OCI-LY7 (cell line): ENCODE data around the gene YWHAQ. TPM values are rescaled to one million over a fixed set of nuclear protein-coding genes. Genes with fewer than 3 reads are reported as not detected.

Experiments
- BruUV-seq: library from RNA; stranded (reverse); fragments of 400-500 nt; replicated peaks from 2 replicates; lab custom pipeline; 2021; lab: Mats Ljungman, UMichigan
- CTCF ChIA-PET: fragments of 300-600 bp; sonication (Branson Sonifier 250); formaldehyde crosslinking; loops from one replicate; lab custom pipeline; 2022; ENCODE audit warnings: antibody characterized with exemption; ENCODE audit not compliant: unreplicated experiment; lab: Charles Lee
- POLR2A ChIA-PET: fragments of 300-600 bp; sonication (Branson Sonifier 250); formaldehyde crosslinking; loops from one replicate; lab custom pipeline; 2022; ENCODE audit warnings: antibody characterized with exemption; lab: Charles Lee
- DNase-seq: peaks from one replicate; pipeline ENCODE4 v3.0.0-alpha.2; 2015; ENCODE audit warnings: low spot score
- H2AFZ ChIP-seq: fragments of 200-600 bp; sonication (generic), shearing (Covaris generic); 2 replicates; pipeline ENCODE4 v1.6.1; 2014; ENCODE audit warnings: mild to moderate bottlenecking, antibody characterized with exemption, low read length, moderate library complexity
- H3K27ac ChIP-seq: fragments of 200-600 bp; sonication (generic); 2 replicates; pipeline ENCODE4 v1.5.1; 2014; ENCODE audit warnings: mixed run types, low read depth, mild to moderate bottlenecking, moderate library complexity, low read length, inconsistent platforms; ENCODE audit not compliant: poor library complexity, severe bottlenecking
- H3K36me3 ChIP-seq: fragments of 200-600 bp; sonication (generic); 2 replicates; pipeline ENCODE4 v1.6.1; 2014; ENCODE audit warnings: mild to moderate bottlenecking, antibody characterized with exemption, low read length, moderate library complexity, mixed read lengths; ENCODE audit not compliant: insufficient read depth
- H3K4me1 ChIP-seq: fragments of 200-600 bp; sonication (generic); 2 replicates; pipeline ENCODE4 v1.5.1; 2014; ENCODE audit warnings: mild to moderate bottlenecking, low read length; ENCODE audit not compliant: insufficient read depth, poor library complexity, severe bottlenecking
- H3K4me2 ChIP-seq: fragments of 200-600 bp; sonication (generic); 2 replicates; pipeline ENCODE4 v1.6.1; 2014; ENCODE audit warnings: mild to moderate bottlenecking, low read length
- H3K4me3 ChIP-seq: fragments of 200-600 bp; sonication (generic); 2 replicates; pipeline ENCODE4 v1.5.1; 2014; ENCODE audit warnings: mild to moderate bottlenecking, low read depth, low read length; ENCODE audit not compliant: poor library complexity, severe bottlenecking
- H3K79me2 ChIP-seq: fragments of 200-600 bp; sonication (generic); 2 replicates; pipeline ENCODE4 v1.6.1; 2016; ENCODE audit warnings: low read depth, mild to moderate bottlenecking, low read length, moderate library complexity, mixed read lengths; ENCODE audit not compliant: insufficient read depth
- H3K9me2 ChIP-seq: fragments of 200-600 bp; sonication (generic); 2 replicates; pipeline ENCODE4 v1.6.1; 2016; ENCODE audit warnings: mild to moderate bottlenecking, low read length, mixed read lengths; ENCODE audit not compliant: insufficient read depth
- H3K9me3 ChIP-seq: fragments of 200-600 bp; sonication (generic); 2 replicates; pipeline ENCODE4 v1.6.1; 2014; ENCODE audit warnings: mild to moderate bottlenecking, mixed run types, low read length, mixed read lengths
- H4K20me1 ChIP-seq: fragments of 200-600 bp; sonication (generic); 2 replicates; pipeline ENCODE4 v1.6.1; 2014; ENCODE audit warnings: mild to moderate bottlenecking, antibody characterized with exemption, low read length, moderate library complexity, mixed read lengths; ENCODE audit not compliant: insufficient read depth
- EZH2phosphoT487 ChIP-seq: fragments of 200-600 bp; sonication (generic); IDR thresholded peaks from 2 replicates; pipeline ENCODE4 v1.6.1; 2018; ENCODE audit warnings: low read depth, borderline replicate concordance, mild to moderate bottlenecking, mixed run types, antibody characterized with exemption, low read length, moderate library complexity, mixed read lengths
- intact Hi-C: fragments of 100-400 bp; cut with micrococcal nuclease; formaldehyde crosslinking; loops from one replicate; pipeline ENCODE4 v1.10.0; 2022; ENCODE audit not compliant: unreplicated experiment
- total RNA-seq, 2 experiments: library from RNA; depleted of rRNA in 1 of 2; stranded (reverse); fragments of >200 nt in 1 of 2; shearing (Covaris generic) in 1 of 2; gene quantifications; 2 replicates each; pipeline ENCODE4 v1.2.3, GENCODE V29; 2014 to 2022
- TF ChIP-seq, protein P1 (sequence below): fragments of 200-600 bp; sonication (generic); conservative IDR thresholded peaks from 2 replicates; pipeline ENCODE4 v1.5.1; 2014; ENCODE audit warnings: mild to moderate bottlenecking, antibody characterized with exemption, low read length, moderate library complexity, mixed read lengths

The YWHAQ gene
- total RNA-seq, 2 experiments from 2014 or later = 181 to 252 TPM

DNA sequence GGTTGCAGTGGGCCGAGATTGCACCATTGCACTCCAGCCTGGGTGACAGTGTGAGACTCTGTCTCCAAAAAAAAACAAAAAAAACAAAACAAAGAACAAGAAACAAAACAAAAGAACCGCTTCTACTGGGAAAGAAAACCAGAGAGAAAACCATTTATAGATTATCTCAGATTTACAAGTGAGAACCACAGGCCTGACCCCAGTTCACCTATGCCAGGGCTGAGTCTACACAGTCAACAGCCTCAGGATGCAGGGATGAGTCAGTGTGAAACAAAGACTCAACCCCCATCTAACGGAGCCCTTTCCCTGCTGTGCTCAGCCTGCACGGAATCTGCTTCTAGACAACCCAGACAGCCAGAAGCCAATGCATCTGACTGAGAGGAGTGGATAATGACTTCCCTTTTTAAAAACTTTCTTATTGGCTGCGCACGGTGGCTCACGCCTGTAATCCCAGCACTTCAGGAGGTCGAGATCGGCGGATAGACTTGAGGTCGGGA is 25.5 kb upstream of the YWHAQ start:
- Histone ChIP-seq H4K20me1 (no peaks in the 10 kb centered on the region), H2AFZ (no peak overlapping the region), H3K9me2 (no peaks in the 10 kb centered on the region), H3K27ac (no peak overlapping the region), H3K4me1 (no peaks in the 10 kb centered on the region), H3K79me2 (no peaks in the 10 kb centered on the region), H3K4me3 (no peak overlapping the region), H3K4me2 (no peak overlapping the region), H3K36me3 (no peaks in the 10 kb centered on the region), H3K9me3 (no peaks in the 10 kb centered on the region)
- intact Hi-C loops = no loop called here
- POLR2A ChIA-PET = no interaction called here
- CTCF ChIA-PET = no interaction called here
- DNase-seq = no peak
- no peak for TF ChIP-seq EZH2phosphoT487
- TF ChIP-seq, protein P1, sequence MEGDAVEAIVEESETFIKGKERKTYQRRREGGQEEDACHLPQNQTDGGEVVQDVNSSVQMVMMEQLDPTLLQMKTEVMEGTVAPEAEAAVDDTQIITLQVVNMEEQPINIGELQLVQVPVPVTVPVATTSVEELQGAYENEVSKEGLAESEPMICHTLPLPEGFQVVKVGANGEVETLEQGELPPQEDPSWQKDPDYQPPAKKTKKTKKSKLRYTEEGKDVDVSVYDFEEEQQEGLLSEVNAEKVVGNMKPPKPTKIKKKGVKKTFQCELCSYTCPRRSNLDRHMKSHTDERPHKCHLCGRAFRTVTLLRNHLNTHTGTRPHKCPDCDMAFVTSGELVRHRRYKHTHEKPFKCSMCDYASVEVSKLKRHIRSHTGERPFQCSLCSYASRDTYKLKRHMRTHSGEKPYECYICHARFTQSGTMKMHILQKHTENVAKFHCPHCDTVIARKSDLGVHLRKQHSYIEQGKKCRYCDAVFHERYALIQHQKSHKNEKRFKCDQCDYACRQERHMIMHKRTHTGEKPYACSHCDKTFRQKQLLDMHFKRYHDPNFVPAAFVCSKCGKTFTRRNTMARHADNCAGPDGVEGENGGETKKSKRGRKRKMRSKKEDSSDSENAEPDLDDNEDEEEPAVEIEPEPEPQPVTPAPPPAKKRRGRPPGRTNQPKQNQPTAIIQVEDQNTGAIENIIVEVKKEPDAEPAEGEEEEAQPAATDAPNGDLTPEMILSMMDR = no peak
- BruUV-seq = no TSS peak

DNA sequence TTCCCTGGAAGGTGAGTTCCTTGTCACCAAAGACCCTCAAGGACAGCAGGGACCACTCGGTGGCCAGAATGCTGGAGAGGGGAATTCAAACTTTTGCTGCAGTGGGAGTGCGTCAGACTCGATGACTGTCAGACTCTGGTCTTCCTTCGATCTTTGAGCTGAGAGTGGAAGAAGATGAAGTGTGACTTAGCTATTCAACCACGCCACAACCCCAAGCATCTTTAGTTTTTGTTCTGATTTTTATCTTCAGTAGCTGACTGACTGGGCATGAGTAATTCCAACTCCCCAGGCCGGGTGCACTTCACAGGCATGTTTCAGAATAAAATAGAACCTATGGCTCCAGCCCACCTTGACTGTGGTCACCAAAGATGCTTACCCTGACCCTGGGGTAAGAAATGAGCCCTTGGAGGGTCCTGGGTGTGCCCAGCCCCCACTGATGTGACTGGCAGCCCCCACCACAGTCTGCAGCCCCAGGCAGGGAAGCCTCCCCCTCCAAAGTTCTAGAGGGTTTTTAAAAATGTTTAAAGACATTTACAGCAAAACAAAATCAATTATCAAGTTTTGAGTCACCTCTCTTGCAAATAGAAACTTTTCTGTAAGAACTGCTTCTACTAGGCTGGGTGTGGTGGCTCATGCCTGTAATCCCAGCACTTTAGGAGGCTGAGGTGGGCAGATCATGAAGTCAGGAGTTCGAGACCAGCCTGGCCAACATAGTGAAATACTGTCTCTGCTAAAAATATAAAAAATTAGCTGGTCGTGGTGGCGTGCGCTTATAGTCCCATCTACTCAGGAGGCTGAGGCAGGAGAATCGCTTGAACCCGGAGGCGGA is 24.9 kb upstream of the YWHAQ start:
- no peaks in the 10 kb centered on the region for H4K20me1 ChIP-seq
- no peak overlapping the region for H3K27ac ChIP-seq
- POLR2A ChIA-PET = interaction anchor here (0.7 kb wide), 1 partner anchor 16 kb away, joined by 3 read pairs; no protein-coding TSS in a partner anchor
- TF ChIP-seq, protein P1 = no peak
- TF ChIP-seq EZH2phosphoT487 = no peak
- no peaks in the 10 kb centered on the region for H3K79me2 ChIP-seq
- CTCF ChIA-PET = no interaction called here
- intact Hi-C loops = no loop called here
- no peaks in the 10 kb centered on the region for H3K9me3 ChIP-seq
- no TSS peak for BruUV-seq
- H3K9me2 ChIP-seq = no peaks in the 10 kb centered on the region
- H3K36me3 ChIP-seq = no peaks in the 10 kb centered on the region
- DNase-seq = no peak
- H2AFZ ChIP-seq = no peak overlapping the region
- H3K4me1 ChIP-seq = no peaks in the 10 kb centered on the region
- no peak overlapping the region for H3K4me2 ChIP-seq
- no peak overlapping the region for H3K4me3 ChIP-seq

DNA sequence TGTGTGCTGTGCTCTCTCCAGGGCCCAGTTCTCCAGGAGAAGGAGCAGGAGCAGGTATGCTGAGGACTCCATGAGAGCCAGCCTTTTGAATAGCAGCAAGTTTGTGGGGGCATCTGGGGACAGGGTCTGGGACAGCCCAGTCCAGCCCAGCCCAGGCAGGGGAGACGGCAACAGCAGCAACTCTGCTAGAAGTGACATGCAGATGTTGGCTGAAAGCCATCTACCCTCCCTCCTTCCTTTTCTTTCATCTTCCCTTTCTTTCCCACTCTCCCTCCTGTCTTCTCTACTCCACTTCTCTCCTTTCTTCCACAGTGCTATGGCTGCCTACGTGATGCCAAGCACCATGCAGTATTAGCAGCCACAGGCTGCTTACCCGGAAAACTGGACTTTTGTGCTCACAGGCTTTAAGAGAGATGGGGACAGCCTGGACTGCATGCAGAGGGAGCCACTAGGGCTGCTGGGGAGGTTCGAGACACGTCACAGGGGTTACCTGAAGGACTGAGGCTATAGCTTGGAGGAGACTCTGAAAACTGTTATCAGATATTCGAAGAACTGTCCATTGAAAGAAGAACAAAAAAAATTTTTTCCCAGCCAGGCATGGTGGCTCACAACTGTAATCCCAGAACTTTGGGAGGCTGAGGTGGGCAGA is 23.8 kb upstream of the YWHAQ start:
- no peaks in the 10 kb centered on the region for H3K4me1 ChIP-seq
- no peak overlapping the region for H3K4me3 ChIP-seq
- no TSS peak for BruUV-seq
- no peak overlapping the region for H2AFZ ChIP-seq
- POLR2A ChIA-PET = no interaction called here
- no peak for DNase-seq
- H3K9me2 ChIP-seq = no peaks in the 10 kb centered on the region
- intact Hi-C loops = no loop called here
- H3K4me2 ChIP-seq = no peak overlapping the region
- TF ChIP-seq, protein P1 = no peak
- no peak for TF ChIP-seq EZH2phosphoT487
- H3K79me2 ChIP-seq = no peaks in the 10 kb centered on the region
- no peaks in the 10 kb centered on the region for H3K36me3 ChIP-seq
- H4K20me1 ChIP-seq = no peaks in the 10 kb centered on the region
- H3K9me3 ChIP-seq = no peaks in the 10 kb centered on the region
- CTCF ChIA-PET = no interaction called here
- H3K27ac ChIP-seq = no peak overlapping the region
